Measurements from ENCODE around the gene NFIX.
"Not testable (repeated sequence)": the region's sequence is repeated elsewhere in the genome, so short reads cannot be mapped to it uniquely, and the experiment has no call there.

The NFIX gene

GRCh38 chr19:12959481-12959880 is 35.8 kb upstream of the NFIX start:
- no peak for DNase-seq

DNA sequence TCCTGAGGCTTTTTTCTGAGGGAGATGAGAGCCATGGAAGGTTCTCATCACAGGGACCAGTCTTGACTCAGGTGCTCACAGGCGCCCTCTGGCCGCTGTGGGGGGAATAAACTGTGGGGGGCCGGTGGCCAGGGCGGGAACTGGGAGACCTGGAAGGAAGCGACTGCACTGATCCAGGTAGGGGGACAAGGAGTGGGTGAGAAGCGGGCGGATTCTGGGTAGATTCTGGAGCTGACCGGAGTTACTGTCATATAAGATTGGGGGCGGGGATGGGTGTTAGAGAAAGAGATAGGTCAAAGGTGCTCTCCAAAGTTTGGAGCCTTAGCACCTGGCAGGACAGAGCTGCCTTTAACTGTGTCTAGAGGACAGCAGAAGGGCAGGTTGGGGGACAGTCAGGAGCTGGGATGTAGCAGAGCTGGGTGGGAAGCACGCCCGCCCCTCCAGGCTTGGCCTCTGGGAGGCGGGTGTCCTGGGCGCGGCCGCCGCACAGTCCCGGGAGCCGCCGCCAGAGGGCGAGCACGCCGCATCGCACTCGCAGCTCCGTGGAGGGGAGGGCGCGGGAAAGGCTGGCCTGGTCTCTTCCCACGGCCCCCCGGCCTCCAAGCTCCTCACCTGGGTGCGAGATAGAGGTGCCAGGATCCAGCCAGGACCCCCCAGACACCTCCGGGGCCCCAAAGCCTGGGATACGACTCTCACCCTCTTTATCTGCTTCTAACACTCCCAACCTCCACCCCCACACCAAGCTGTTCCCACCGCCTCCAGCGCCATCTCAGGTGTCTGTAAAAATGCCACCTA is 30.1 kb upstream of the NFIX start:
- DNase-seq: peak; percentile 60

GRCh38 chr19:12965812-12966135 is 29.5 kb upstream of the NFIX start:
- no peak for DNase-seq

DNA sequence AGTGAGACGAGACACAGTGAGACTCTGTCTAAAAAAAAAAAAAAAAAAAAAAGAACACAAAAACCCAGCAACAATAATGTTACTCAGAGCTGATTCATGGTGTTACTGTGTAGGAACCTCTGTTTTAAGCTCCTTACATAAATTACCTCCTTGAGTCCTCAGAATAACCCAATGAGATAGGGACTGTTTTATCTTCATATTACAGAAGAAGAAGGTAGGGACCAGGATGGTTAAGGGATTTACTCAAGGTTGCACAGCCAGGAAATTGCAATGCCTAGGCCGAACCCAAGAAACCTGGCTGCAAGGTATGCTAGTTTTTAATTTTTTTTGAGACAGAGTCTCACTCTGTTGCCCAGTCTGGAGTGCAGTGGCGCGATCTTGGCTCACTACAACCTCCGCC is 27.4 kb upstream of the NFIX start:
- peak; percentile 56 for DNase-seq

DNA sequence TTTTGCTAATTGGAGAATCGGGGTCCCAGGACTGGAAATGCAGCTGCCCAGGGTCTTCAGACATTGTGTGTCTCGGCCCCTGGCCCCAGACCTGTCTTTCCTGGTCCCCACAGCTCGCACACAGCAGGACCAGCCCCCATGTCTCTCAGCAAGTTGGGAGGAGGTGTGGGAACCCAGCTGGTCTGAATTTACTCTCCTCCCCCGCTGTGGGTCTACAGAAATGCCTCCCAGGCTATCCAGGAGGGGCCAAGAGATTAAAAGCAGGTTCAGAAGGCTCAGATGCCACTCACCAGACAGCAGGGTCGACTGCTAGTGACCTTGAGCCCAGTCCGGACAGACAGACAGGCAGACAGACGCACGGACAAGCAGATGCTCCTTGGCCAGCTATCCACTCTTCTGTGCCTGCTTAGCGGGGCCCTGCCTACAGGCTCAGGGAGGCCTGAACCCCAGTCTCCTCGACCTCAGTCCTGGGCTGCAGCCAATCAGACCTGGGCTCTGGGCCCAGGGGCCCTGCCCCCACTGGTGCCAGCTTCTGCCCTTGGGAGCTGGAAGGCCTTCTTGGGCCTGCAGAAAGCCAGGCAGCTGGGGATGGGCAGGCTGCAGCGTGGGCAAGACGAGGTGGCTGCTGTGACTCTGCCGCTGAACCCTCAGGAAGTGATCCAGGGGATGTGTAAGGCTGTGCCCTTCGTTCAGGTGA is 25.8 kb upstream of the NFIX start, which contains the start of gene DAND5:
TSS of gene DAND5 (plus strand) at position 285 of the 697 bp plus-strand sequence. CDS start at position 370, 85 bp downstream.
- DNase-seq: no peak

GRCh38 chr19:12970070-12970820 is 25.0 kb upstream of the NFIX start:
- DNase-seq: no peak

- no peak for DNase-seq
Observed at GRCh38 chr19:12973236-12973635, 22.0 kb upstream of the NFIX start.

- no peak for DNase-seq
Observed at GRCh38 chr19:12974301-12975220, 20.7 kb upstream of the NFIX start.

DNA sequence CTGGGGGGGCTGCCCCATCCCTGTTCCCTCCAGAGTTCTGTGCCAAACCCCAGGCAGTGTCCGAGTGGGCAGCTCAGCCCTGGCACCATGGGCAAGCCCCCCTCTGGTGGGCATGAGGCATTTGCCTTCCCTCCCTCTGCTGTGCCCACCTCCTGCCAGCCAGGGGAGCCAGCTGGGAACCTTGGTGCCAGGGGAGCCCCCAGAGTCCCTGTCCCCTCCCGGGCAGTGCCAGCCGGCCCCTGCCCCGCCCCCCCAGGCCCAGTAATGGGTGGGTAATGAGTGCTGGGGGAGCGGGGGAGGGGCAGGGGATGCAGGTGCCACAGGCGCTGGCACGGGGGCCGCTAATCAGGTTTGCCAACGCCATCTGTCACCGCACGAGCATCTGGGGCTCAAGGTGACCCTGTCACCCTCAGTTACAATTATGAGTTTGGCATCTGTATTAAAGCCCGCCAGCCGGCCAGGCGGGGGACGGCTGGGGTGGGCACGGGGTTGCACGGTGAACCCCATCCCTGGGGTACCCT is 20.0 kb upstream of the NFIX start:
- no peak for DNase-seq

- DNase-seq: not testable (repeated sequence)
Observed at GRCh38 chr19:12976109-12976508, 19.2 kb upstream of the NFIX start.

GRCh38 chr19:12979974-12980373 is 15.3 kb upstream of the NFIX start:
- DNase-seq: no peak

DNA sequence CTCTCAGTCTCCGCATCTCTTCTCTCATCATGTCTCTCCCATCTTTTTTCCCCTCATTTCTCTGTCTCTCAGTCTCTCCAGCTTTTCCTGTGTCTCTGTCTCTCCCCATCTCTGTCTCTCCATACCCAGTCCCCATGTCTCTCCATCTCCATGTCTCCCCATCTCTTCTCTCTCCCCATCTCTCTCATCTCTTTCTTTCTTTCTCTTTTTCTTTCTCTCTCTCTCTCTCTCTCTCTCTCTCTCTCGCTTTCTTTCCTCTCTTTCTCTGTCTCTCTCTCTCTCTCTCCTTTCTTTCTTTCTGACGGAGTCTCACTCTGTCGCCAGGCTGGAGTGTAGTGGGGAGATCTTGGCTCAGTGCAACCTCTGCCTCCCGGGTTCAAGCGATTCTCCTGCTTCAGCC is 12.6 kb upstream of the NFIX start:
- no peak for DNase-seq

DNA sequence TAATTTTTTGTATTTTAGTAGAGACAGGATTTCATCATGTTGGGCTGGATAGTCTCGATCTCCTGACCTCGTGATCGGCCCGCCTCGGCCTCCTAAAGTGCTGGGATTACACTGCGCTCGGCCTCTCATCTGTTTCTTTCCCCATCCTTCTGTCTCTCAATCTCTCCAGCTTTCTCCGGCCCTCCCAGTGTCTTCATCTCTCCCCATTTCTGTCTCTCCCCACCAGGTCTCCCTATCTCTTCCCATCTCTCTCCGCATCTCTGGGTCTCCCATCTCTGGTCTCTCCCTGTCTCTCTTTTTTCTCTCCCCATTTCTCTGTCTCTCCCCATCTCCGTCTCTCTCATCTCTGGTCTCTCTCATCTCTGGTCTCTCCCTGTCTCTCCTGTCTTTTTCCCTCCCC is 12.2 kb upstream of the NFIX start:
- DNase-seq: no peak

DNA sequence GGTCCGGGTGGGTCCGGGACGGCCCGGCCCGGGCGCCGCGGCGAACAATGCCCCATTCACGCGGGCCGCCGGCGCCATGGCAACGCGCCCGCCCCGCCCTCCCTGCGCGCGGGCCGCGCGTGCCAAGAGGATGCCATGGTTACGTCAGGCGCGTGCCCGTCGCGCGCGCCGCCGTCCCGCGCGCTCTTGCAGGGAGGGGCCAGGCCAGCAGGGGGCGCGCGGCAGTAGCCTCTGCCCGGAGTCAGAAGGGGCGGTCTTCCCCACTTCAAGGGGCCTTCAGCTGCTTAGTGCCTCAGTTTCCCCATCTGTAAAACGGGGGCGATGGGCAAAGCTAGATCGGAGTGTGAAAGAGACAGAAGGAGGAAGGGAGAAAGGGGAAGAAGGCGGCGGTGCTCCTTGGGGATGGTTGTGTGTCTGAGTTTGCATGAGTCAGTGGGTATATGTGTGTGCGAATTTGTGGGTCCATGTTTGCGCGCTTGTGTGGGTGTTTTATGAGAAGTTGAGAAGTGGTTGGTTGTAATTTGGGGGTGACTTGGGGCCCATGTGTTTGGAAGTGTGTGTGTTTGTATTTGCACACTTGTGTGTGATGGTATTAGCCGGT is 11.6 kb upstream of the NFIX start:
- peak; percentile 55 for DNase-seq

DNA sequence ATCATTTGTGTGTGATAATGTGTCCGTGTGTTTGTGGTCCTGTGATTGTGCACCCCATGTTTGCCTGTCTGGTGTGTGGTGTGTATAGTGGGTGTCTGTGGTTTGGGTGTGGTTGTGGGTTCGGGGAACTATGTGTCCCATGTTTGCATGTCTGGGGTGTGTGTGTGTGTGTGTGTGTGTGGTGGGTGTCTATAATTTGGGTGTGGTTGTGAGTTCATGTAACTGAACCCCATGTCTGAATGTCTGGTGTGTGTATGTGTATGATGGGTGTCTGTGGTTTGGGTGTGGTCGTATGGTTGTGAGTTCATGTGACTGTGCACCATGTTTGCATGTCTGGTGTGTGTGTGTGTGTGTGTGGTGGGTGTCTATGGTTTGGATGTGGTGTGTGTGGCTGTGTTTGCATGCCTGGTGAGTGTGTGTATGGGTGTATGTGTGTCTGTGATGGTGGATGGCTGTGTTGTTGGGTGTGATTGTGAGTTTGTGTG is 11.1 kb upstream of the NFIX start:
- no peak for DNase-seq

DNA sequence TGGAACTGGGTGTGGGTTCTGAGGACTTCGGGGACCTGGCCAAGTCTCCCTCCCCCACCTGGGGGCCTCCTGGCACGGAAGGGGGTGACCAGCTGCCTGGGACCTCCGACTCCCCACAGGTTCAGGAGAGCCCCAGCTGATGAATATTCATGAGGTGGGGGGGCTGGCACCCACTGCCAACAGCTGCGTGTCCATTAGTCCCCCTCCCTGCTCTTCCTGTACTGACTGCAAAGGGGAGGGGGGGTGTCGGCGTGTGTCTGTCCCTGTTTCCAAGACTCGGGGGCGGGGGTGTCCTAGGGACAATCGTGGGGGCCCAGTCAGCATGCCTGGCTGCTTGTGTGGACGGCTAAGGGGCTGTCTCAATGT is 10.6 kb upstream of the NFIX start:
- DNase-seq: no peak

DNA sequence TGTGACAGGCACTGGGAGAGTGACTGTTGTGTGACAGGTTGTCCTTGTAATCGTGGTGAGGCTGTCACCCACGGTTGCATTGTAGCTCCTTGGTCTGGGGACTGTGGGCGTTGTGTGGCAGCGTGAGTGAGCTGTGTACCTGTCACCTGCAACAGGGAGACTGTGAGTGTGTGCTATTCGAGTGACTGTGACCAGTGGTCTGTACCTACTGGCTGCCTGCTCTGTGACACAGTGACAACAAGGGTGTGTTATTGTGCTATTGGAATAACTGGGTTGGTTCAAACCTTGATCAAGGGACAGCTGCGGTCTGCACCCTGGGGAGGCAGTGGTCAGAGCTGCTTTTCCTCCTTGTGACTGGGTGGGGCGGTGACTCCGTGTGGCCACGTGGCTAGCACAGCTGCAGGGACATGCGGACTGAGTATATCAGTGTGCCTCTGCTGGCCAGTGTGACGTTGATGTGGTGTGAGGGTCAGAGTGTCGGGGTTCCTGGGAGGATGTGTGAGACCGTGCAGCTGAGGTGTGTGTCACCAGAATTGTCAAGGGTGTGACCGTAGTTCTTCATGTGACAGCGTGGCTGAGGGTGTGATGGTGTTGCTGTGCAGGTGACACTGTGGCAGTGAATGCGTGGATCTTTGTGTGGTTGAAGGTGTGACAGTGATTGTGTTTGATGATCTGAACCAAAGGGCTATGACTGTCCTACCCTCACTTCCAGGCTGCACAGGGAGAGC is 10.1 kb upstream of the NFIX start:
- no peak for DNase-seq

DNA sequence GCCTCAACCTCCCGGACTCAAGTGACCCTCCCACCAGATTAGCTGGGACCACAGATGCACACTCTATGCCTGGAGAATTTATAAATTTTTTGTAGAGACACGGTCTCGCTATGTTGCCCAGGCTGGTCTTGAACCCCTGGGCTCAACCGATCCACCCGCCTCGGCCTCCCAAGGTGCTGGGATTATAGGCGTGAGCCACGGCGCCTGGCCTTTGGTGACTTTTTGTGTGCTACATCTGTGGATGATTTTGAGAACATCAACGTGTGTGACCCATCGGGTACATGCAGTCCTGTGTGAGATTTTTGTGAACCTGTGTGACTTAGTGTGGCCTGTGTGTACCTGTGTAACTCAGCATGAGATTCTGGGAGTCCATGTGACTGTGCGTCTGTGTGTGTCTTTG is 8.5 kb upstream of the NFIX start:
- DNase-seq: no peak

- DNase-seq: no peak
Observed at GRCh38 chr19:12987190-12987589, 8.1 kb upstream of the NFIX start.

- no peak for DNase-seq
Observed at GRCh38 chr19:12987781-12988180, 7.5 kb upstream of the NFIX start.

DNA sequence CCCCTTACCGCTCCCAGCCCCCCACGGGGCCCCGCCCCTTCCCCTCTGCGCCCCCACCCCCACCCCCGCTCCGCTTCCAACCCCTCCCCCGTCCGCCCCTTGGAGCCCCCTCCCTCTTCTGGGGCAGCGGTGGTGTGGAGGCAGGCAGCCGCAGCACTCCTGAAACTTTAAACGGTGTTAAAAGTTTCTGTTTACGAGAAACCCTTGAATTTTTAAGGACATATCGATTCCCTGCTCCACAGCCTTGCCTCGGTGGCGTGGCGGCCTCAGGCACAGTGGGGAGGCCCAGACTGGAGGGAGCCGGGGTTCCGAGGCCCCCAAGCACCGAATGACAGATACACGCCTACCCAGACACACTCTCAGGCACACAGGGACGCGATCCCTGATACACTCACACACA is 4.8 kb upstream of the NFIX start:
- no peak for DNase-seq

Data from HCEC 1CT (cell line).